Measurements from ENCODE around the gene ACTN4. TPM values are rescaled to one million over a fixed set of nuclear protein-coding genes. Genes with fewer than 3 reads are reported as not detected.
A peak's percentile ranks its signal among the peaks of the same experiment; 100 is the strongest.
"Not testable (repeated sequence)": the region's sequence is repeated elsewhere in the genome, so short reads cannot be mapped to it uniquely, and the experiment has no call there.

ACTN4 gene
- total RNA-seq, 1 donor = 229 TPM

DNA sequence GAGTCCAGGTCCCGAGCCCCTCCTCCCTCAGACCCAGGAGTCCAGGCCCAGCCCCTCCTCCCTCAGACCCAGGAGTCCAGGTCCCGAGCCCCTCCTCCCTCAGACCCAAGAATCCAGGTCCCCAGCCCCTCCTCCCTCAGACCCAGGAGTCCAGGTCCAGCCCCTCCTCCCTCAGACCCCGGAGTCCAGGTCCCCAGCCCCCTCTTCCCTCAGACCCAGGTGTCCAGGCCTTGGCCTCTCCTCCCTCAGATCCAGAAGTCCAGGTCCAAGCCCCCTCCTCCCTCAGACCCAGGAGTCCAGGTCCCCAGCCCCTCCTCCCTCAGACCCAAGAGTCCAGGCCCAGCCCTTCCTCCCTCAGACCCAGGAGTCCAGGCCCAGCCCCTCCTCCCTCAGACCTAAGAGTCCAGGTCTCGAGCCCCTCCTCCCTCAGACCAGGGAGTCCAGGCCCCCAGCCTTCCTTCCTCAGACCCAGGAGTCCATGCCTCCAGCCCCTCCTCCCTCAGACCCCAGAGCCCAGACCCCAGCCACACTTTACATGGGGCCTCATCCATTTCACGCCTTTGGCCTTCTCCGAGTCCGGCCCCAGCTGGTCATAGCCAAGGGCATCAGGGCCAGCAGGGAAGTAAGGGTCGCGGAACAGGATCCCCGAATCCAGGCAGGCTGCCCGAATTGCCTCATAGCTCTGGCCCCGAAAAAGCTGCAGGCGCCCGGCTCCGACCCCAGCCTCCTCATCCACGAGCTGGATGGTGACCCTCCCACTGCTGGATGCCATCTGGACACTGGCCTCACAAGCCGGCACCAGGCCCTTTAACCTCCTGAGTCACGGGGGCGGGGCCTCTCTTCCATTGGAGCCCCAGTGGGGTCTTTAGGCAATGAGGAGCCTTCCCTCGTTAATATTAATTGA, 96.2 kb downstream of the ACTN4 start:
- Histone ChIP-seq H2AFZ (ENCODE audit: low read length) (no peak overlapping the region), H3K36me3 (ENCODE audit: insufficient read depth, low read length) (no peaks in the 10 kb centered on the region), H3K4me2 (ENCODE audit: insufficient read depth, low read length) (no peak overlapping the region), H3K9me3 (ENCODE audit: low read depth, low read length) (no peaks in the 10 kb centered on the region), H3K27me3 (ENCODE audit: insufficient read depth, low read length) (no peaks in the 10 kb centered on the region), H3K4me3 (ENCODE audit: insufficient read depth, low read length) (no peak overlapping the region), H3K79me2 (ENCODE audit: insufficient read depth, low read length) (no peaks in the 10 kb centered on the region), H3K4me1 (ENCODE audit: insufficient read depth, low read length) (no peaks in the 10 kb centered on the region), H4K20me1 (ENCODE audit: insufficient read depth, low read length) (no peaks in the 10 kb centered on the region), H3K27ac (ENCODE audit: low read depth, low read length) (no peak overlapping the region)
- DNase-seq (ENCODE audit: insufficient read length, low spot score, missing footprints) = peak; percentile 60
- TF ChIP-seq, protein P1, sequence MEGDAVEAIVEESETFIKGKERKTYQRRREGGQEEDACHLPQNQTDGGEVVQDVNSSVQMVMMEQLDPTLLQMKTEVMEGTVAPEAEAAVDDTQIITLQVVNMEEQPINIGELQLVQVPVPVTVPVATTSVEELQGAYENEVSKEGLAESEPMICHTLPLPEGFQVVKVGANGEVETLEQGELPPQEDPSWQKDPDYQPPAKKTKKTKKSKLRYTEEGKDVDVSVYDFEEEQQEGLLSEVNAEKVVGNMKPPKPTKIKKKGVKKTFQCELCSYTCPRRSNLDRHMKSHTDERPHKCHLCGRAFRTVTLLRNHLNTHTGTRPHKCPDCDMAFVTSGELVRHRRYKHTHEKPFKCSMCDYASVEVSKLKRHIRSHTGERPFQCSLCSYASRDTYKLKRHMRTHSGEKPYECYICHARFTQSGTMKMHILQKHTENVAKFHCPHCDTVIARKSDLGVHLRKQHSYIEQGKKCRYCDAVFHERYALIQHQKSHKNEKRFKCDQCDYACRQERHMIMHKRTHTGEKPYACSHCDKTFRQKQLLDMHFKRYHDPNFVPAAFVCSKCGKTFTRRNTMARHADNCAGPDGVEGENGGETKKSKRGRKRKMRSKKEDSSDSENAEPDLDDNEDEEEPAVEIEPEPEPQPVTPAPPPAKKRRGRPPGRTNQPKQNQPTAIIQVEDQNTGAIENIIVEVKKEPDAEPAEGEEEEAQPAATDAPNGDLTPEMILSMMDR (IDR thresholded peaks at IDR 0.05; ENCODE audit: extremely low read depth, low read depth, low read length) = no peak

DNA sequence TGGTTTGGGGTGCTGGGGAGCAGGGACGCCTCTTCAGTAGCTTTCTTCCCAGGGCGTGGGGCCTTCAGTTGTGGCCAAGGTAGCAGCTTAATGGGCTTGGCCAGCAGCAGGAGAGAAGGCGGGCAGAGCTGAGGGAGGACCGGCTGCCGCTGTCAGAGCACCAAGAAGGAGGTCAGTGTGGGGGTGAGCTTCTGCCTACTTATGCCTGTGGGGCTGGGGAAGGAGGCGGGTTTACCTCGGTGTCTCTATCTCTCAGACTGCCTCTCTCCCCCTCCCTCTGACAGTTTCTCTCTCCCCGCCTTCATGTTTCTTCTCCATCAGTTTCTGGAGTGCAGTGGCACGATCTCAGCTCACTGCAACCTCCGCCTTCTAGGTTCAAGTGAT, 96.8 kb downstream of the ACTN4 start, which contains the start of gene CAPN12:
Gene CAPN12, minus strand, starts transcription at position 177 of the 384 bp plus-strand sequence. CDS start 309 bp downstream, outside the sequence.
- Histone ChIP-seq H3K36me3 (ENCODE audit: insufficient read depth, low read length) (no peaks in the 10 kb centered on the region), H3K27me3 (ENCODE audit: insufficient read depth, low read length) (no peaks in the 10 kb centered on the region), H3K9me3 (ENCODE audit: low read depth, low read length) (no peaks in the 10 kb centered on the region), H3K79me2 (ENCODE audit: insufficient read depth, low read length) (no peaks in the 10 kb centered on the region), H4K20me1 (ENCODE audit: insufficient read depth, low read length) (no peaks in the 10 kb centered on the region), H3K4me2 (ENCODE audit: insufficient read depth, low read length) (no peak within 1 kb of the TSS), H3K4me3 (ENCODE audit: insufficient read depth, low read length) (no peak within 1 kb of the TSS), H3K4me1 (ENCODE audit: insufficient read depth, low read length) (no peaks in the 10 kb centered on the region), H3K27ac (ENCODE audit: low read depth, low read length) (no peak within 1 kb of the TSS), H2AFZ (ENCODE audit: low read length) (no peak within 1 kb of the TSS)
- TF ChIP-seq, protein P1 (IDR thresholded peaks at IDR 0.05; ENCODE audit: extremely low read depth, low read depth, low read length) = no peak
- DNase-seq (ENCODE audit: insufficient read length, low spot score, missing footprints) = peak; percentile 55

DNA sequence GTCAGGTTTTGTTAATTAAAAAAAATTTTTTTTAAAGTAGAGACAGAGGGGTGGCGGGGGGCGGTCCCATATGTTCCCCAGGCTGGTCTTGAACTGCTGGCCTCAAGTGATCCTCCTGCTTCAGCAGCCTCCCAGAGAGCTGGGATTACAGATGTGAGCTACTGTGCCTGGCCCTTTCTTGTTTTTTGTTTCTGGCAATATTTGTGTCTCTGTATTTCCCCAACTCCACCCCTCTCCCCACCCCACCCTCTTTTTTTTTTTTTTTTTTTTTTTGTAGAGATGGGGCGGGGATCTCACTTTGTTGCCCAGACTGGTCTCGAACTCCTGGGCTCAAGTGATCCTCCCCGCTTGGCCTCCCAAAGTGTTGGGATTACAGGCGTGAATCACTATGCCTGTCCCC, 97.4 kb downstream of the ACTN4 start:
- H4K20me1 ChIP-seq (ENCODE audit: insufficient read depth, low read length) = no peaks in the 10 kb centered on the region
- no peak overlapping the region for H3K4me3 ChIP-seq (ENCODE audit: insufficient read depth, low read length)
- no peaks in the 10 kb centered on the region for H3K27me3 ChIP-seq (ENCODE audit: insufficient read depth, low read length)
- H3K36me3 ChIP-seq (ENCODE audit: insufficient read depth, low read length) = no peaks in the 10 kb centered on the region
- DNase-seq (ENCODE audit: insufficient read length, low spot score, missing footprints) = no peak
- no peaks in the 10 kb centered on the region for H3K4me1 ChIP-seq (ENCODE audit: insufficient read depth, low read length)
- H2AFZ ChIP-seq (ENCODE audit: low read length) = no peak overlapping the region
- H3K4me2 ChIP-seq (ENCODE audit: insufficient read depth, low read length) = no peak overlapping the region
- TF ChIP-seq, protein P1 (IDR thresholded peaks at IDR 0.05; ENCODE audit: extremely low read depth, low read depth, low read length) = no peak
- no peaks in the 10 kb centered on the region for H3K9me3 ChIP-seq (ENCODE audit: low read depth, low read length)
- no peak overlapping the region for H3K27ac ChIP-seq (ENCODE audit: low read depth, low read length)
- H3K79me2 ChIP-seq (ENCODE audit: insufficient read depth, low read length) = no peaks in the 10 kb centered on the region

DNA sequence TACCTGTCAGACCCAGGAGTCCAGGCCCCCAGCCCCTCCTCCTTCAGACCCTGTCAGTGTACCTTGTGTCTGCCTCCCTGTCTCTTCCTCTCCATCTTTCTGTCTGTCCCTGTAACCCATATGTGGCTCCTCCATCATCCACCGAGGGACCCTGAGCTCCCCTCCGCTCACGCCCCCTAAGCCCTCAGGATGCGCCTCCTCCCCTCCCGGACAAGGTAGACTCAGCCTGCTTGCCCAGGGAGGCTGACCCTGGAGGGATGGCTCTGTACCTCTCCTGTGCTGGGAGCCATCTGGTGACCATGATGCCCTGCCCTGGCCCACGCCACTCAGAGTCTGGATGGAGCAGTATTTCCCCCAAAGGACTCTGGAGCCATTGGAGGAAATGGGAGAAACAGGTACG, 97.9 kb downstream of the ACTN4 start:
- Histone ChIP-seq H3K4me3 (ENCODE audit: insufficient read depth, low read length) (no peak overlapping the region), H4K20me1 (ENCODE audit: insufficient read depth, low read length) (no peaks in the 10 kb centered on the region), H3K9me3 (ENCODE audit: low read depth, low read length) (no peaks in the 10 kb centered on the region), H3K79me2 (ENCODE audit: insufficient read depth, low read length) (no peaks in the 10 kb centered on the region), H3K27ac (ENCODE audit: low read depth, low read length) (no peak overlapping the region), H3K4me2 (ENCODE audit: insufficient read depth, low read length) (no peak overlapping the region), H3K27me3 (ENCODE audit: insufficient read depth, low read length) (no peaks in the 10 kb centered on the region), H3K4me1 (ENCODE audit: insufficient read depth, low read length) (no peaks in the 10 kb centered on the region), H2AFZ (ENCODE audit: low read length) (no peak overlapping the region), H3K36me3 (ENCODE audit: insufficient read depth, low read length) (no peaks in the 10 kb centered on the region)
- DNase-seq (ENCODE audit: insufficient read length, low spot score, missing footprints) = peak; percentile 69
- TF ChIP-seq, protein P1 (IDR thresholded peaks at IDR 0.05; ENCODE audit: extremely low read depth, low read depth, low read length) = no peak

DNA sequence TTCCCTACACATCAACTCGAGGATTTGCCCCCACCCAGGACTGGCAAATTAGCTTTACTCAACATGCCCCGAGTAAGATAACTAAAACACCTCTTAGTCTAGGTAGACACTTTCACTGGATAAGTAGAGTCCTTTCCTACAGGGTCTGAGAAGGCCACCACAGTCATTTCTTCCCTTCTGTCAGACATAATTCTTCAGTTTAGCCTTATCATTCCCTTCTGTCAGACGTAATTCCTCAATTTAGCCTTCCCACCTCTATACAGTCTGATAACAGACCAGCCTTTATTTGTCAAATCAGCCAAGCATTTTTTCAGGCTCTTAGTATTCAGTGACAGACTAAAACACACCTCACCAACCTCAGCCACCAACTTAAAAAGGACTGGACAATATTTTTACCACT, 106.3 kb downstream of the ACTN4 start:
- H3K36me3 ChIP-seq (ENCODE audit: insufficient read depth, low read length); H3K27me3 ChIP-seq (ENCODE audit: insufficient read depth, low read length); H3K4me1 ChIP-seq (ENCODE audit: insufficient read depth, low read length); H2AFZ ChIP-seq (ENCODE audit: low read length); H3K79me2 ChIP-seq (ENCODE audit: insufficient read depth, low read length); H3K9me3 ChIP-seq (ENCODE audit: low read depth, low read length); H3K27ac ChIP-seq (ENCODE audit: low read depth, low read length); H3K4me3 ChIP-seq (ENCODE audit: insufficient read depth, low read length); DNase-seq (ENCODE audit: insufficient read length, low spot score, missing footprints); H4K20me1 ChIP-seq (ENCODE audit: insufficient read depth, low read length); H3K4me2 ChIP-seq (ENCODE audit: insufficient read depth, low read length): not testable (repeated sequence)

DNA sequence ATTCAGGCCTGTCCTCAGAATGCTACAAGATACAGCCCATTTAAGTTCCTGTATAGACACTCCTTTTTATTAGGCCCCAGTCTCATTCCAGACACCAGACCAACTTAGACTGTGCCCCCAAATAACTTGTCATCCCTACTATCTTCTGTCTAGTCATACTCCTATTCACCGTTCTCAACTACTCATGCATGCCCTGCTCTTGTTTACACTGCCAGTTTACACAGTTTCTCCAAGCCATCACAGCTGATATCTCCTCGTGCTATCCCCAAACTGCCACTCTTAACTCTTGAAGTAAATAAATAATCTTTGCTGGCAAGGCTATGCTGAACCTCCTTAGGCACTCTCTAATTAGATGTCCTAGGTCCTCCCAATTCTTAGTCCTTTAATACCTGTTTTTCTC, 106.7 kb downstream of the ACTN4 start:
- H3K27me3 ChIP-seq (ENCODE audit: insufficient read depth, low read length) = not testable (repeated sequence)

More for the DNA sequence above, 106.7 kb downstream of the ACTN4 start:
- H3K4me1 ChIP-seq (ENCODE audit: insufficient read depth, low read length); H4K20me1 ChIP-seq (ENCODE audit: insufficient read depth, low read length); H3K27ac ChIP-seq (ENCODE audit: low read depth, low read length); H3K4me2 ChIP-seq (ENCODE audit: insufficient read depth, low read length); H3K79me2 ChIP-seq (ENCODE audit: insufficient read depth, low read length); H3K36me3 ChIP-seq (ENCODE audit: insufficient read depth, low read length); H3K9me3 ChIP-seq (ENCODE audit: low read depth, low read length); DNase-seq (ENCODE audit: insufficient read length, low spot score, missing footprints); H2AFZ ChIP-seq (ENCODE audit: low read length); H3K4me3 ChIP-seq (ENCODE audit: insufficient read depth, low read length): not testable (repeated sequence)
